GM12864 (cell line): Measurements from ENCODE around the gene STC2.
A peak's percentile ranks its signal among the peaks of the same experiment; 100 is the strongest.
"Not testable (repeated sequence)": the region's sequence is repeated elsewhere in the genome, so short reads cannot be mapped to it uniquely, and the experiment has no call there.

Experiments used
- DNase-seq: peaks from one replicate; pipeline ENCODE4 v3.0.0-alpha.2; 2011; ENCODE audit warnings: low read depth
- H3K4me3 ChIP-seq: 2 replicates; pipeline ENCODE4 v1.5.1; 2011; ENCODE audit warnings: mild to moderate bottlenecking, low read depth, low read length, control low read depth
- TF ChIP-seq, protein P1 (sequence below): IDR thresholded peaks from 2 replicates; pipeline ENCODE4 v1.5.1; 2011; ENCODE audit warnings: low read depth, mild to moderate bottlenecking, moderate library complexity, low read length, control low read depth, inconsistent platforms; ENCODE audit errors: missing control alignments

The STC2 gene

DNA sequence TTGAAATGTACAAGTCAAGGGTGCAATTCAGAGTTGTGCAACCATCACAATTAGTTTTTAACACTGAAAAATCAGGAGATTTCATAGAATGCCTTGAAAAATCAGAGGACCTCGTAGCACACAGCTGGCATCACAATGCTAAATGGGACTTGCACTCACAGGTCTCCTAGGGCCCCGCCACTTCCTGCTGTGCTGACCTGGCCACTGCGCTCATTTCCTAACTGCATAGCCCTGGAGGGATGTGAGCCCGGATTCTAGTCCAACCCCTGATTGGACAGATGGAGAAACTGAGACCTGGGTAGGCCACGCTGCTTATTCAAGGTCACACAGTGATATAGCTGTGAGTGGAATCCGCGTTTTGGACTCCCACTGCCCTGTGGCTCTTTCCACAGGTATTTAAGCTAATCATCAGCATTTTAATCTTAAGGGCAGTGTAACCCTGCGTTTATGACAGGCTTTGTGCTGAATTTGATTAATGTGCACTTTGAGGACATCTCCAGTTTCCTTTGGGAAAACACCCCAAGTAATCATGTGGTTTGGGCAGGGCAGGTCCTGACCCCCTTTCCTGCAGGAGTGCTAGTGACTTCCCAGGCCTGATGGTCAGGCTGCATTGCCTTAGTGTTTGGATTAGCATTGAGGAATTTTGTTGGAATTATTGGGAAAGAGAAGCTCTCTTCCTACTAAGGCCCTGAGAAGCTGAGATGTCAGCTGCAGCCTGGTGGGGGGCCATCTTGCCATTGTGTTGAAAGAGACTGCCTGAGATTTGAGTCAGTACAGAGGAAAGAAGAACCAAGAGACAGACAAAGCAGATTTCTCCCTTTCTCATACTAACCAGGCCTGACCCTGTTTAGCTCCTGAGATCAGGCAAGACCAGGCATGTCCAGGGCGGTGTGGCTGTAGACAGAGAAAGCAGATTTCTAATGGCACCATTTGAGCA lies 36.2 kb downstream of the STC2 start:
- TF ChIP-seq, protein P1, sequence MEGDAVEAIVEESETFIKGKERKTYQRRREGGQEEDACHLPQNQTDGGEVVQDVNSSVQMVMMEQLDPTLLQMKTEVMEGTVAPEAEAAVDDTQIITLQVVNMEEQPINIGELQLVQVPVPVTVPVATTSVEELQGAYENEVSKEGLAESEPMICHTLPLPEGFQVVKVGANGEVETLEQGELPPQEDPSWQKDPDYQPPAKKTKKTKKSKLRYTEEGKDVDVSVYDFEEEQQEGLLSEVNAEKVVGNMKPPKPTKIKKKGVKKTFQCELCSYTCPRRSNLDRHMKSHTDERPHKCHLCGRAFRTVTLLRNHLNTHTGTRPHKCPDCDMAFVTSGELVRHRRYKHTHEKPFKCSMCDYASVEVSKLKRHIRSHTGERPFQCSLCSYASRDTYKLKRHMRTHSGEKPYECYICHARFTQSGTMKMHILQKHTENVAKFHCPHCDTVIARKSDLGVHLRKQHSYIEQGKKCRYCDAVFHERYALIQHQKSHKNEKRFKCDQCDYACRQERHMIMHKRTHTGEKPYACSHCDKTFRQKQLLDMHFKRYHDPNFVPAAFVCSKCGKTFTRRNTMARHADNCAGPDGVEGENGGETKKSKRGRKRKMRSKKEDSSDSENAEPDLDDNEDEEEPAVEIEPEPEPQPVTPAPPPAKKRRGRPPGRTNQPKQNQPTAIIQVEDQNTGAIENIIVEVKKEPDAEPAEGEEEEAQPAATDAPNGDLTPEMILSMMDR, result no peak
- no peak overlapping the region for H3K4me3 ChIP-seq
- DNase-seq, result peak; percentile 27

DNA sequence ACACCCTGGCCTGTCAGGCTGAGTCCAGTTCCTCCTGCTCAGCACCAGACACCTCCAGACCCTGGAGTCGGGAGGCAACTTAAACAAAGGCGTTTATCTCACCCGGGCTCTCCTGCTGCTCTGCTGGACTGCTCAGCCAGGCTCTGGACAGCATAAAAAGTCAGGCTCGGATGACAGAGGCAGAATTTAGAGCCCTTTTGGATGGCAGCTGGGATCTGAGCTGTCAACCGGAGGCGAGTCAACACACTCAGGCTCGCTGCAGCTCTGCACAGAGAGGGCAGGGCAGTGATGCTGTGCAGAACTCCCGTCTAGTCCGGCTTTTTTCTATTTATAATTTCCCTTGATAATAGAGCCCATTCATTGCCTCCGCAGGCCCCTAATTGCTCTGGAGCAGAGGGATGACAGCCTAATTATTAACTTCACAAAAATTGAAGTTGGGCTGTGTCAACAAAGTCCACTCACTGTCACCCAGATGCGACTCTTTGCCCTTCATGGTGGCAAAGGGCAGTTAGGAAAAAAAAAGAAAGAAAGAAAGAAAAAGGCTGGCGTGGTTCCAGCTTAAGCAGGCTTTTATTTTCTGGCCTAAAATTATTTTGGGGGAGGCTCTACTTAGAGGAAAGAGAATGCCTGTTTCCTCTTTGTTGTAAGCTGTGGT lies 37.6 kb downstream of the STC2 start:
- no peak overlapping the region for H3K4me3 ChIP-seq
- no peak for DNase-seq
- TF ChIP-seq, protein P1, result no peak

DNA sequence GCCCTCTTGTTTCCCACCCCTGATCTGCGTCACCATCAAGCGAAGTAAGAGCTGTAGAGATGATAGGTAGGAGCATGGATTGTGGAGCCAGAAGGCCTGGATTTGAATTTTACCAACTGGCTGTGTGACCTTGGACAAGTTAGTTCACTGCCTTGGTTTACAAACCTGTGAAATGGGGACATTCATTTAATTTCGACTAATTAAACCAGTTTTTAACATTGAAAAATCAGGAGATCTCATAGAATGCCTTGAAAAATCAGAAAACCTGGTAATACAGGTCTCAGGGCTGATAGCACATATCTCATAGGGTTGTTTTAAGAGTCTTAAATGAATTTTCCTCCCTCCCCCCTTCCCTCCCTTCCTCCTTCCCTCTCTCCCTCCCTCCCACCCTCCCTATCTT lies 38.8 kb downstream of the STC2 start:
- no peak for DNase-seq
- TF ChIP-seq, protein P1, result no peak
- H3K4me3 ChIP-seq, result no peak overlapping the region

DNA sequence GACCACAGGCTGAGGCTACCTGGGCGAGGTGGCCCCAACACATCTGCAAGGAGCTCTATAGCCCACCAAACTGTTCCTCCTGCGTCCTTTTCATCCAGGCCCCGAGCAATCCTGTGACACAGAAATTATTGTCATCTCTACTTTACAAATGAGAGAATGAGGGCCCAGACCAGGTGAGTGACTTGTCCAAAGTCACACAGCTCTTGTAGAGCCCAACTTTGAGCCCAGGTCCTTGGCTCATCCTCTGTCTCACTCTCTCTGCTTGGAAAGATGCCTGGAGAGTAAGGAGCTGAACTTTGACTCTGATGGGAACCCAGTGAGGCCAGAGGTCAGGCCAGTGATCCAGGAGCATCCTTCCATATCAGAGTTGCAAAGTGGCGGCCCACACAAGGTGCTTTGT lies 39.6 kb downstream of the STC2 start:
- DNase-seq, result no peak
- H3K4me3 ChIP-seq, result no peak overlapping the region
- TF ChIP-seq, protein P1, result no peak

DNA sequence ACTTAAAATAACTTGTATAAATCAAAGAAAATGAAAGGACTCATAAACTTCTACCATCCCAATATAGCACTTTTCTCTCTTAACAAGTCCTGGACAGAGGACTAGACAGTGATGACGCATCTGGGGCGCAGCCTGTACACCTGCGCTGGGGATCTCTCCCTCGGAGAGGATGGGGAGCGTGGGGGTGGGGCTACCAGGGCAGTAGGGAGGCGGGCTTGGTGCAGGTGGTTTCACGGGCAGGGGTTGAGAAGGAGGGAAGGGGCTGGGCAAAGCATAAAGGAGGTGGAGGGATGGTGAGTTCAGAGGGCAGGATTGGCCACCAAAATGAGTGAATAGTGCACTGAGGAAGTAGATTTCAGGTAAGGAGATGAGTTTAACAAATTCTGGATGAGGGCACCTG lies 41.1 kb downstream of the STC2 start:
- no peak for DNase-seq
- TF ChIP-seq, protein P1, result no peak
- H3K4me3 ChIP-seq, result no peak overlapping the region

DNA sequence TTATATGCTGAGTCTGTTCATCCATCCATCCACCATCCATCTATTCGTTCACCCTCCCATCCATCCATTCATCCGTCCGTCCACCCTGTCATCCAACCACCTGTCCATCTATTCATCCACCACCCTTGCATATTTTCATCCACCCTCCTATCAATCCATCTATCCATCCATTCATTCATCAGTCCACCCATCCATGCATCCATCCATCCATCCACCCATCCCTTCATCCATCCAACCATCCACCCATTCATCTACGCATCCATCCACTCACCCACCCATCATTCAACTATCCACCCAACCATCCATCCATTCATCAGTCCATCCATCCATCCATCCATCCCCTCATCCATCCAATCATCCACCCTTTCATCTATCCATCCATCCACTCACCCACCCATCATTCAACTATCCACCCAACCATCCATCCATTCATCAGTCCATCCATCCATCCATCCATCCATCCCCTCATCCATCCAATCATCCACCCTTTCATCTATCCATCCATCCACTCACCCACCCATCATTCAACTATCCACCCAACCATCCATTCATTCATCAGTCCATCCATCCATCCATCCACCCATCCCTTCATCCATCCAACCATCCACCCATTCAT lies 43.8 kb downstream of the STC2 start:
- not testable (repeated sequence) for DNase-seq, H3K4me3 ChIP-seq
